ENCODE results near the gene MYH6.

- TF ChIP-seq CTCF (IDR thresholded peaks at IDR 0.05; ENCODE audit: low read length) (no peak), EZH2 (IDR thresholded peaks at IDR 0.05; ENCODE audit: borderline replicate concordance, low read length) (no peak)
These were observed 15.5 kb downstream of the MYH6 start for GRCh38 chr14:23392613-23393012.
